Panc1 (cell line): ENCODE data around the gene GNPAT. TPM values are rescaled to one million over a fixed set of nuclear protein-coding genes. Genes with fewer than 3 reads are reported as not detected.

Experiments
- ATAC-seq: fragments of 200-7000 bp; cut with Tn5 transposase; 2 replicates; pipeline ENCODE4 v1.9.1; 2020; ENCODE audit warnings: mild to moderate bottlenecking, moderate library complexity
- BruUV-seq: library from RNA; stranded (reverse); fragments of 400-500 nt; replicated peaks from 2 replicates; lab custom pipeline; 2021; lab: Mats Ljungman, UMichigan
- CTCF ChIA-PET: fragments of 300-600 bp; sonication (Branson Sonifier 250); formaldehyde crosslinking; loops from one replicate; lab custom pipeline; 2022; ENCODE audit warnings: antibody characterized with exemption; lab: Charles Lee
- POLR2A ChIA-PET: fragments of 300-600 bp; sonication (Branson Sonifier 250); formaldehyde crosslinking; loops from one replicate; lab custom pipeline; 2022; ENCODE audit warnings: antibody characterized with exemption; lab: Charles Lee
- DNase-seq: peaks from one replicate; pipeline ENCODE4 v3.0.0-alpha.2; 2010; ENCODE audit warnings: low read depth, low spot score
- H3K27ac ChIP-seq: 2 replicates; pipeline ENCODE4 v1.5.1; 2011; ENCODE audit warnings: mild to moderate bottlenecking, low read length, inconsistent platforms
- H3K27me3 ChIP-seq: fragments of 200-500 bp; sonication (Bioruptor generic); 2 replicates; pipeline ENCODE4 v1.6.0; 2014; ENCODE audit warnings: low read length, inconsistent platforms; ENCODE audit not compliant: control insufficient read depth, insufficient read depth
- H3K36me3 ChIP-seq: fragments of 200-500 bp; sonication (Bioruptor generic); 2 replicates; pipeline ENCODE4 v1.5.1; 2014; ENCODE audit warnings: inconsistent platforms, mild to moderate bottlenecking, low read length, moderate library complexity; ENCODE audit not compliant: control insufficient read depth, insufficient read depth
- H3K4me1 ChIP-seq: 2 replicates; pipeline ENCODE4 v1.5.1; 2011; ENCODE audit warnings: inconsistent platforms, mild to moderate bottlenecking, low read length, moderate library complexity; ENCODE audit not compliant: control insufficient read depth, insufficient read depth
- H3K4me3 ChIP-seq, 2 experiments: 2 replicates each; pipeline ENCODE4 v1.5.1; 2011 to 2012; ENCODE audit warnings: low read depth in 2 of 2, low read length in 2 of 2, mild to moderate bottlenecking in 2 of 2, inconsistent platforms in 1 of 2, moderate library complexity in 1 of 2
- H3K9me3 ChIP-seq: fragments of 200-500 bp; sonication (Bioruptor generic); 2 replicates; pipeline ENCODE4 v1.5.1; 2014; ENCODE audit warnings: low read depth, mild to moderate bottlenecking, inconsistent platforms, low read length, moderate library complexity; ENCODE audit not compliant: control insufficient read depth, insufficient read depth
- POLR2AphosphoS5 ChIP-seq: IDR thresholded peaks from 2 replicates; pipeline ENCODE4 v1.6.1; 2012; ENCODE audit warnings: mild to moderate bottlenecking, low read depth, low read length, moderate library complexity
- SIN3A ChIP-seq: IDR thresholded peaks from 2 replicates; pipeline ENCODE4 v1.6.1; 2012; ENCODE audit warnings: low read depth, mild to moderate bottlenecking, low read length, moderate library complexity, borderline replicate concordance; ENCODE audit not compliant: insufficient read depth
- TCF7L2 ChIP-seq: IDR thresholded peaks from 2 replicates; pipeline ENCODE4 v1.6.1; 2011; ENCODE audit warnings: mild to moderate bottlenecking, low read depth, low read length, inconsistent platforms
- in situ Hi-C: cut with HindIII; loops from 2 replicates; pipeline ENCODE4 v1.10.0; 2016; ENCODE audit warnings: low sequenced_read_pairs, low pct_unique_long_range_greater_than_20kb
- intact Hi-C: fragments of 100-400 bp; cut with micrococcal nuclease; formaldehyde crosslinking; loops from one replicate; pipeline ENCODE4 v1.10.0; 2022; ENCODE audit not compliant: unreplicated experiment
- total RNA-seq: library from RNA; stranded (reverse); gene quantifications from one replicate; pipeline ENCODE4 v1.2.1, GENCODE V29; 2021; ENCODE audit not compliant: unreplicated experiment
- TF ChIP-seq, protein P1 (sequence below), 2 experiments: IDR thresholded peaks; 2 replicates each; pipeline ENCODE4 v1.6.1; 2011 to 2012; ENCODE audit warnings: low read depth in 2 of 2, control low read depth in 1 of 2, low read length in 1 of 2, mild to moderate bottlenecking in 1 of 2, moderate library complexity in 1 of 2; ENCODE audit not compliant: insufficient read depth in 1 of 2
- TF ChIP-seq, protein P2 (sequence below): fragments of 450-650 bp; IDR thresholded peaks from 2 replicates; pipeline ENCODE4 v1.5.1; 2017; ENCODE audit warnings: mild to moderate bottlenecking

Gene GNPAT
- total RNA-seq, 1 experiment from 2014 or later, result 42.5 TPM

DNA sequence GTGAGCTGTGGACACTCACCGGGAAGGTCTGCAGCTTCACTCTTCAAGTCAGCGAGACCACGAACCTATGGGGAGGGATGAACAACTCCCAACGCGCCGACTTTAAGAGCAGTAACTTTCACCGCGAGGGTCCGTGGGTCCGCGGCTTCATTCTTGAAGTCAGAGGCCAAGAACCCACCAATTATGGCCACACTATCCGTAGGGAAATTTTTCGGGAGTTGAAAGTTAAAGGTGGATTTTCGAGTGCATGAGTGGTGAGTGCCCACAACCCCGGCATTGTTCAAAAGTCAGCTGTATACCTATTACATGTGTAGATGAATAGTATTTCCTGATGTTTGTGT, 77.0 kb downstream of the GNPAT start:
- in situ Hi-C loops (no loop called here), intact Hi-C loops (no loop called here)
- no peaks in the 10 kb centered on the region for H3K27me3 ChIP-seq
- H3K36me3 ChIP-seq, result no peaks in the 10 kb centered on the region
- no peak overlapping the region for H3K4me3 ChIP-seq
- H3K9me3 ChIP-seq, result no peaks in the 10 kb centered on the region
- no peak overlapping the region for H3K27ac ChIP-seq
- POLR2A ChIA-PET, result no interaction called here
- no peaks in the 10 kb centered on the region for H3K4me1 ChIP-seq
- no TSS peak for BruUV-seq
- TF ChIP-seq, protein P1, sequence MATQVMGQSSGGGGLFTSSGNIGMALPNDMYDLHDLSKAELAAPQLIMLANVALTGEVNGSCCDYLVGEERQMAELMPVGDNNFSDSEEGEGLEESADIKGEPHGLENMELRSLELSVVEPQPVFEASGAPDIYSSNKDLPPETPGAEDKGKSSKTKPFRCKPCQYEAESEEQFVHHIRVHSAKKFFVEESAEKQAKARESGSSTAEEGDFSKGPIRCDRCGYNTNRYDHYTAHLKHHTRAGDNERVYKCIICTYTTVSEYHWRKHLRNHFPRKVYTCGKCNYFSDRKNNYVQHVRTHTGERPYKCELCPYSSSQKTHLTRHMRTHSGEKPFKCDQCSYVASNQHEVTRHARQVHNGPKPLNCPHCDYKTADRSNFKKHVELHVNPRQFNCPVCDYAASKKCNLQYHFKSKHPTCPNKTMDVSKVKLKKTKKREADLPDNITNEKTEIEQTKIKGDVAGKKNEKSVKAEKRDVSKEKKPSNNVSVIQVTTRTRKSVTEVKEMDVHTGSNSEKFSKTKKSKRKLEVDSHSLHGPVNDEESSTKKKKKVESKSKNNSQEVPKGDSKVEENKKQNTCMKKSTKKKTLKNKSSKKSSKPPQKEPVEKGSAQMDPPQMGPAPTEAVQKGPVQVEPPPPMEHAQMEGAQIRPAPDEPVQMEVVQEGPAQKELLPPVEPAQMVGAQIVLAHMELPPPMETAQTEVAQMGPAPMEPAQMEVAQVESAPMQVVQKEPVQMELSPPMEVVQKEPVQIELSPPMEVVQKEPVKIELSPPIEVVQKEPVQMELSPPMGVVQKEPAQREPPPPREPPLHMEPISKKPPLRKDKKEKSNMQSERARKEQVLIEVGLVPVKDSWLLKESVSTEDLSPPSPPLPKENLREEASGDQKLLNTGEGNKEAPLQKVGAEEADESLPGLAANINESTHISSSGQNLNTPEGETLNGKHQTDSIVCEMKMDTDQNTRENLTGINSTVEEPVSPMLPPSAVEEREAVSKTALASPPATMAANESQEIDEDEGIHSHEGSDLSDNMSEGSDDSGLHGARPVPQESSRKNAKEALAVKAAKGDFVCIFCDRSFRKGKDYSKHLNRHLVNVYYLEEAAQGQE (IDR thresholded peaks at IDR 0.05; ENCODE audit: insufficient read depth in 1 of 2, low read depth in 2 of 2, low read length in 1 of 2), result no peak
- TF ChIP-seq, protein P2, sequence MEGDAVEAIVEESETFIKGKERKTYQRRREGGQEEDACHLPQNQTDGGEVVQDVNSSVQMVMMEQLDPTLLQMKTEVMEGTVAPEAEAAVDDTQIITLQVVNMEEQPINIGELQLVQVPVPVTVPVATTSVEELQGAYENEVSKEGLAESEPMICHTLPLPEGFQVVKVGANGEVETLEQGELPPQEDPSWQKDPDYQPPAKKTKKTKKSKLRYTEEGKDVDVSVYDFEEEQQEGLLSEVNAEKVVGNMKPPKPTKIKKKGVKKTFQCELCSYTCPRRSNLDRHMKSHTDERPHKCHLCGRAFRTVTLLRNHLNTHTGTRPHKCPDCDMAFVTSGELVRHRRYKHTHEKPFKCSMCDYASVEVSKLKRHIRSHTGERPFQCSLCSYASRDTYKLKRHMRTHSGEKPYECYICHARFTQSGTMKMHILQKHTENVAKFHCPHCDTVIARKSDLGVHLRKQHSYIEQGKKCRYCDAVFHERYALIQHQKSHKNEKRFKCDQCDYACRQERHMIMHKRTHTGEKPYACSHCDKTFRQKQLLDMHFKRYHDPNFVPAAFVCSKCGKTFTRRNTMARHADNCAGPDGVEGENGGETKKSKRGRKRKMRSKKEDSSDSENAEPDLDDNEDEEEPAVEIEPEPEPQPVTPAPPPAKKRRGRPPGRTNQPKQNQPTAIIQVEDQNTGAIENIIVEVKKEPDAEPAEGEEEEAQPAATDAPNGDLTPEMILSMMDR, result no peak
- TF ChIP-seq POLR2AphosphoS5, result no peak
- no peak for TF ChIP-seq SIN3A
- TF ChIP-seq TCF7L2, result no peak
- DNase-seq (no peak), ATAC-seq (no peak)
- CTCF ChIA-PET, result no interaction called here

DNA sequence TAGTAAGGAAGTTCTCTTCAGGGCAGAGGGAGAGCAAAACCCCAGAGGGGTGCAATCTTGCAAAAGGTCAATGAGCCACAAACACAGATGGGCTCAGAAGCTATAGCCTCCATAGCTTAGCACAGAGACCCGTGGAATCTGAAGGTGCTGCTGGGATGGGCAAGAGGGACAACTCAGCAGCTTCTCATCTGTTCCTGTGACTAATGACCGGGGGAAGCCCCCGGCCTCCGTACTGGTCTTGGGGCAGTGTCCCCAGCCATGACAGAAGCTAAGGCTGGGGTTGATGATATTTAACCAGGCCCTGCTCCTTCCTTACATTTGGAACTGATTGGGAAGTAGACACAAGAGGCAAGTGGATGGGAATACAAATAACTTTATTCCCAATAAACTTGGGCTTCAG, 77.6 kb downstream of the GNPAT start:
- ATAC-seq (0 out of 2 replicates have a peak, but pooled peaks have one; percentile 29), DNase-seq (no peak)
- in situ Hi-C loops, result no loop called here
- ChIA-PET CTCF (no interaction called here), POLR2A (no interaction called here)
- no peaks in the 10 kb centered on the region for H3K36me3 ChIP-seq
- no peak overlapping the region for H3K27ac ChIP-seq
- no peaks in the 10 kb centered on the region for H3K4me1 ChIP-seq
- no peak overlapping the region for H3K4me3 ChIP-seq
- TF ChIP-seq, protein P1 (IDR thresholded peaks at IDR 0.05; ENCODE audit: insufficient read depth in 1 of 2, low read depth in 2 of 2, low read length in 1 of 2), result no peak
- TF ChIP-seq, protein P2, result no peak
- TF ChIP-seq TCF7L2, result no peak
- no TSS peak for BruUV-seq
- H3K9me3 ChIP-seq, result no peaks in the 10 kb centered on the region
- H3K27me3 ChIP-seq, result no peaks in the 10 kb centered on the region
- intact Hi-C loops, result no loop called here
